HG02840 (cell line): ENCODE results near the gene ARHGAP35.
A peak's percentile ranks its signal among the peaks of the same experiment; 100 is the strongest.
"Not testable (repeated sequence)": the region's sequence is repeated elsewhere in the genome, so short reads cannot be mapped to it uniquely, and the experiment has no call there.

Source experiments
- ATAC-seq: cut with Tn5 transposase; IDR thresholded peaks from one replicate; pipeline ENCODE4 v1.9.1; 2021; ENCODE audit warnings: mild to moderate bottlenecking, moderate library complexity, moderate number of reproducible peaks; ENCODE audit not compliant: unreplicated experiment, low FRiP score

ARHGAP35 gene

DNA sequence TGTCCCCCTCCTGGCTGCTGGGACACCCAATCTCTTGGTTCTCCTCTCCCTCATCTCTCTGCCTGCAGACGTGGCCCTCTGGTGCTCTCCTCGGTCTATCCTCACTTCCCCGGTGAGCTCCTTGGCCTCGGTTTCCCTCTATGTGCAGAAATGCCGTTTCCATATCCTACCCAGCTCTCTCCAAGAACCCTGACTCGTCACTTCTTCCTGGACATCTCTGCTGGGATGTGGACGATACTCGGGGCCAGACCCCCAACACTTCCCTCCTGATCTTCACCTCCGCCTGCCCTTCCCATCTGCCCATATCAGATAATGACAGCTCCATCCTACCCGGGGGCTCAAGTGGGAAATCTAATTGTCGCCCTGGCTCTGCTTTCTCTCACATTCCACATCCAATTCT lies 18.0 kb upstream of the ARHGAP35 start:
- ATAC-seq = no peak

DNA sequence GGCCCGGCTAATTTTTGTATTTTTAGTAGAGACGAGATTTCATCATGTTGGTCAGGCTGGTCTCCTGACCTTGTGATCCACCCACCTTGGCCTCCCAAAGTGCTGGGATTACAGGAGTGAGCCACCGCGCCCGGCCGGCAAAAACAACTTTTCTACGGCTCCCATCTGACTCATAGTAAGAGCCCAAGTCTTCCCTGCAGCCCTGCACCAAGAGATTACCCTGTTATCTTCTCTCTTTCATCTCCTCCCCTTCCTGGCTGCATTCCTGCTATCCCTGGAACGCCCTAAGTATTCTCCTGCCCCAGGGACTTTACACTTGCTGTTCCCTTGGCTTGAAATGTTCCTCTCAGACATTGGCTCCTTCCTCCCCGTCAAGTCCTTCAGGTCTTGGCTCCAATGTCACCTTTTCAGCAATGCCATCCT lies 16.7 kb upstream of the ARHGAP35 start:
- ATAC-seq = no peak

DNA sequence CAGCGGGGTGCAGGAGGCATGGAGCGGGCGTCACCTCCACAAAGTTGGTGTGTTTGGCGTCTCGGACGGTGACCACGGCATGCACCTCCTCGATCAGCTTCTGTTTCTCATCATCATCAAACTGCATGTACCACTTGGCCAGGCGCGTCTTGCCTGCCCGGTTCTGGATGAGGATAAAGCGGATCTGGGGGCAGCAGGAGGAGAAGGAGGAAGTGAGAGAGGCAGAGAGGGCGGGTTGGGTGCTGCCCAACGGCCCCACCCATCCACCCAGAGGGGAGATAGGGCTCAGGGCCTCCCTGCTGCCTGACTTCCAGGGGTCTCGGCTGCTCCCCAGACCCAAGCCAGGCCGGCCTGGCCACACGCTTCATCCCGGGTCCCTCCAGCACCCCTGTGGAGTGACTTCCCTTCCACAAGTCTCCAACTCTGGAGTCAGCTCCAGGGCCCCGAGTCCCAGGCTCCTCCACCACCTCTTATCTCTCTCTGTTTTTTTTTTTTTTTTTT lies 14.8 kb upstream of the ARHGAP35 start:
- ATAC-seq = no peak

DNA sequence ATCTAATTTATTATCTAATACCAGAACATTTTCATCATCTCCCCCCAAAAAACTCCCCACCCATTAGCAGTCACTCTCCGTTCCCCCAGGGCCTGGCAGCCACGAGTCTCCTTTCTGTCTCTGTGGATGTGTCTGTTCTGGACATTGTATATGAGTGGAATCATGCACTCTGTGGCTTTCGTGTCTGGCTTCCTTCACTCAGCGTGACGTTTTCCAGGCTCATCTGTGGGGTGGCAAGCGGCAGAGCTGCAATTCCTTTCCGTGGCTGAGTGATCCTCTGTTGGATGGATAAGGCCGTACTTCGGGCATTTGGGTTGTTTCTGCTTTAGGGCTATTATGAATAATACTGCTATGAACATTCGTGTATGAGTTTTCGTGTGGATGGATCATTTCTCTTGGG lies 13.3 kb upstream of the ARHGAP35 start:
- ATAC-seq = no peak

DNA sequence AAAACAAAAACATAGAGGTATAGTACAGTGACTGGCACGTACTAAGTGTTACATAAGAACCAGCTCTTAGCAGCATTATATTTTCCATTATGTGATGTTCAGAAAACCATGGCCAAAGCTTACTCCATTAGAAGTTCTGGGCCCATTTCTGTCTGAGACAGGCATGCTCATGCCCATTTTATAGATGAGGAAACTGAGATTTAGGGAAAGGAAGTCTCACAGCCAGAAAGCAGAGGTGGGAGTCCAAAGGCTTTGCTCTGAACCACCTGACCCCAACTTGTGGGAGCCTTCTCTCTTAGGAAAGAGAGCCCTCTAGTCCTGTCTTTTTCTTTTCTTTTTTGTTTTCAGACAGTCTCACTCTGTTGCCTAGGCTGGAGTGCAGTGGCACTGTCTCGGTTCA lies 12.4 kb upstream of the ARHGAP35 start:
- ATAC-seq = no peak

DNA sequence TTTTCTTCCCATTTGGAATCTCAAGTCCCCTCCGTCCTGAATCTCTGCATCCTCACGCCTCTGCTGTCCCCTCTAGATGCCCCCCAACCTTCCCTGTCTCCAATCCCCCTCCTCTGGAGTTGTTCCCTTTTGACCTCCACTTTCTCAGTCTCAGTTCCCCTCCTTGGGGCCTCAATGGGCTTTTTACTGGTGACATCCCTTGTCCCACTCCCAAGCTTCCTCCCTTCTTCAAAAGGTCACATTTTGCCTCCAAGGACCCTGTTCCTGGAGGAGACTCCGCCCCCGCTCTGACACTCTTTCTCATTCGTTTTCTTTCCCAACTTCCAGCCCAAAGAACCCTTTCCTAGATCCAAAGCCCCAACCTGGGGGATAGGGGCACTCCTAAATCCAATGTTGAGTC lies 11.2 kb upstream of the ARHGAP35 start:
- ATAC-seq = no peak

DNA sequence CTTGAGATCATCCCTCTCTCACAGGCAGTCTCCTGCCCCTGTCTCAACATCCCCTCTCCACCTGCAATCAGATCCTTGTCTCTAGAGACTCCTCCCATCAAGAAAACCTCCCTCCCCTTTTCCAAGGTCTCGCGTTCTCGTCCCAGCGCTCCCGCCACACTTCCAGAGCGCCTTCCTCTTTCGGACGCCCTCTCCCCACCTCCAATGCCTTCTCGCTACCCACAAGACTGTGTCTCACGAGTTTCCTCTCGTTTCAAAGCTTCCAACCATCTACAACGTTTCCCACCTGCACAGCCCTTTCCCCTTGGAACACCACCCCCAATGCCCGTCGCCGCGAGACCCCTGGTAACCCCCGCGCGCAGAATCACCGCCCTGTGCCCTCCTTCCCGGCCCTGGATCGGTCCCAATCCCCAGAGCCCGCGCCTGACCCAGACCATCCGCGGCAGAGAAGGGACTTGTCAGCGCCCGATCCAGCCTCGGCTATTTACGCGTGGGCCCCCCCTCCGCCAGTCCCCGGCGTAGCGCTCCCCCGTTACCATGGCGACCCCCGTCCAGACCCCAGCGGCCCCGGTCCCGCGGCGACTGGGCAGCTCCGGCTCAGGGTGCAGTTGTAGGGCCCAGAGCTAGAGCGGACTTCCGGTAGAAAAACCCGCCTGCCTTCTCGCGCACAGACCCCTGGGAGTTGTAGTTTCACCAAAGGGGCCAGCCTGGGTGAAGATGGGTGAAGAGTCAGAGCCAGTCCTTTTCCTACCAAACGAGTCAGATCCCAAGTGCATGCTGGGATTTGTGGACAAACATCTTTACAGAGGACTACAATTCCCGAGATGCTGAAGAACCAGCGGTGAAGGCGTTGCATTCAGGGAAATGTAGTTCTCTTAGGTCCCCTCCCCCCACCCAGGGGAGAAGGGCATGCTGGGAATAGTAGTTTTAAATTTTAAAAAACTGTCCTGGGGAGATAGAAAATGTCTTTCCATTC lies 10.3 kb upstream of the ARHGAP35 start, which contains the start of gene AP2S1:
Gene AP2S1, minus strand, starts transcription at position 619 of the 976 bp plus-strand sequence. Its CDS starts 80 bp downstream, at position 539.
- ATAC-seq = peak; percentile 80

DNA sequence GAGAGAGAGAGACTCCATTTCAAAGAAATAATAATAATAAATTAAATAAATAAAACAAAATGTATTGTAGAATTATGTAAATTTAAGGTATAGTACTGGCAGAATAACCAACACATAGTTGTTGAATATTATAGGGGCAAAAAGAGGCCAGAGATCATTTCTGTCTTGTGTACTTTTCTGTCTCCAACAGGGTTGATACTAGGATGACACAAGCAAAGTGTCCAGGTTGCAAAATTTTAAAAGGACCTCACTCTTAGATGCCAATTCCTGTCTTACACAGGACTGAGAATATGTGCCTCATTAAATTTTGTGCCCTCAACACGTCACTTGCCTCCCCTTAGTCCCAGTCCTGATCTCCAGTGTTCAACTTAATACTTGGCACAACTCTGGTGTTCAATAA lies 8.0 kb upstream of the ARHGAP35 start:
- ATAC-seq = no peak

DNA sequence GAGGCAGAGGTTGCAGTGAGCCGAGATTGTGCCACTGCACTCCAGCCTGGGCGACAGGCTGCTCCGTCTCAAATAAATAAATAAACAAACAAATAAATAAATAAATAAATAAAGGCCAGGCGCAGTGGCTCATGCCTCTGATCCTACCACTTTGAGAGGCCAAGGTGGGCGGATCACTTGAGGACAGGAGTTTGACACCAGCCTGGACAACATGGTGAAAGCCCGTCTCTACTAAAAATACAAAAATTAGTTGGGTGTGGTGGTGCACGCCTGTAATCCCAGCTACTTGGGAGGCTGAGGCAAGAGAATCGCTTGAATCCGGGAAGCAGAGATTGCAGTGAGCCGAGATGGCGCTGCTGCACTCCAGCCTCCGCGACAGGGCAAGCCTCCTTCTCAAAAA lies 6.1 kb upstream of the ARHGAP35 start:
- ATAC-seq = not testable (repeated sequence)

DNA sequence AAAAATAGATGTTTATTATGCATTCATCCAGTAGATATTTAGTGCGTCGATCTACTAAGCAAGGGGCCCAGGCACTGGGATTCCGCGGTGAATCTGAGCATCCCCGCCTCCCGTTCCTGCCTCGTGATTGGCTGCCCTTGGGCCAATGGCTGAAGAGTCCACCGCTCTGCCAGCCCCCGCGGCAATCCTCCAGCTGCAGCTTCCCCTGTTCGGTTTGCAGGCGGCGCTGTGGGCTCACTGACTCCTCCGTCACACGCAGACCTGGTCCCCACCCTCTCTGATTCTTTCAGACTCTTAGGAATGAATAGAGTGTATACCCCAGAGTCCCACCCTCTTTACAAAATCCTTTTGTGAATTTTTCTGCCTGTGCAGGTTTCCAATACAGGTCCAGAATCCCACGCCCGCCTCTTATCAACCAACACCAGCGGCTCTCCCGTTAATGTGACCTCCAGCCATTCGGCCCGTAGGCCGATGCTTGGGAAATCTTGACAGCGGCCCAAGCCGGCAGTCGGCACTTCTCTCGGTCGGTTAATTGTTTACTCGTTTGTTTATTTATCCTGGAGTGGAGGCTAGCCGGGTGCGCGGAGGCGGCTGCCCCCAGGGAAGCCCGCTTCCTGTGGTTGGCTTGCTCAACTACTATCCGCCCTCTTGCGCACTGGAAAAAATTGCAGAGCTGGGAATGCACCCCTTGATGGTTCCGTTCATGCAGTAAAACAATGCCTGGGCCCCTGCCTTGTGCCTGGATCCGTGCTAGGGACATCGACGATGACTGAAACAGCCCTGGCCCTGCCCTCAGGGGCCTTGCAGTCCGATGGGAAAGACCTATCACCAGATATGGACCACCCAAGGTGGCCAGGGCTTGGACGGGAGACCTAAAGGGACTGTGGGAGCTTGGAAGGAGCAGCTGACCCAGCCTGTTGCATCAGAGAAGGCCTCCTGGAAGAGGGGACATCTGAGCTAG lies 4.5 kb upstream of the ARHGAP35 start:
- ATAC-seq = no peak

DNA sequence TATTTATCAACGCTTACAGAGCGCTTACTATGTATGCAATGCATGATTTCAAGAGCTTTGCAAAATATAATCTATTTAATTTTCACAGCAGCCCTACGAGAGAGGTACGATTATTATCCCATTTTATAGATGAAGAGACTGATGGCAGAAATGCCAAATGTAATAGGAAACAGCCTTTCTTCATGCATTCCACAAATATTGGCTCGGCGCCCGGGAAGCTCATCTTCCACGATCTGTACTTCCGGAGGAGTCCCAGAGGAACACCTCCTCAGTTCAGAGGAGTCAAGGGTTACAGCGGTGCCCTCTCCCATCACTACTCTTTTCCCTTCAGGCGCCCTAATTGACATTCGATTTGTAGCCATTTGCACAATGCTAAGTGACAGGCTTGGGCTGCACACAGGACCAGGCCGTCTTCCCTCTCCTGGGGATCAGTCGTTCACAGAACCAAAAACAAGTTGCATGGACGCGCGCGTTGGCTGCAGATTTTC lies 1.1 kb upstream of the ARHGAP35 start:
- ATAC-seq = peak; percentile 2

DNA sequence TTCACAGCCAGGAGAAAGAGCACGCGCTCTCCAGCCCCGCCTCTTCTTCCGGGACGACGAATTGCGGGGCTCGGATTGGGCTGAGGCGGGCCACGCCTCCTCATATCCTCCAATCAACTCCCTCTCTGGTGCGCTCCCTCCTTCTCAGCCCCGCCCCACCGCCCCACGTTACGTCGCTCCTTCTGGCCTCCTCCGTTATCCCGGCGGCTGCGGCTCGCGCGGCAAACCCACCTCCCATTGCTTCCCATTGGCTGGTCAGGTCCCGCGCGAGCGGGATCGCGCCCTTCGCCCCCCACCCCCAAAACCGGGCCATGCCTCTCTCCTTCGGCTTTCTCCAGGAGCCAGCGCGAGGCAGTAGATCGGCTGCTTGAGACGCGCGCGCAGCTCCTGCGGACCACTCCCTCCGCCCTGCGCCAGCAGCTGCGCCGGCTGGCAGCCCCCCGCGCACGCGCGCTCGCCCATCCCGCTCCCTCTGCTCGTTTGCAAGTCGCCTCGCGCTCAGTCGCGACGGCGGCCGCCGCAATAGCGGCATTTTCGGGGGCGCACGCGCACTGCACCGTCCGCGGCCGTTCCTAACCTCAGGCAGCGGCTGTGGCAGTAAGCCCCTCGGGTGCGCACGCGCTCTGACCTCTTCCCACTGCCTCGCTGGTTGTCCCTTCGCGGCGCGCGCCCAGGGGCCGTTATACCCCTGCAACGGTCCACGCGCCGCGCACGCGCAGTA lies 512 bp upstream of the ARHGAP35 start:
- ATAC-seq = peak; percentile 71

DNA sequence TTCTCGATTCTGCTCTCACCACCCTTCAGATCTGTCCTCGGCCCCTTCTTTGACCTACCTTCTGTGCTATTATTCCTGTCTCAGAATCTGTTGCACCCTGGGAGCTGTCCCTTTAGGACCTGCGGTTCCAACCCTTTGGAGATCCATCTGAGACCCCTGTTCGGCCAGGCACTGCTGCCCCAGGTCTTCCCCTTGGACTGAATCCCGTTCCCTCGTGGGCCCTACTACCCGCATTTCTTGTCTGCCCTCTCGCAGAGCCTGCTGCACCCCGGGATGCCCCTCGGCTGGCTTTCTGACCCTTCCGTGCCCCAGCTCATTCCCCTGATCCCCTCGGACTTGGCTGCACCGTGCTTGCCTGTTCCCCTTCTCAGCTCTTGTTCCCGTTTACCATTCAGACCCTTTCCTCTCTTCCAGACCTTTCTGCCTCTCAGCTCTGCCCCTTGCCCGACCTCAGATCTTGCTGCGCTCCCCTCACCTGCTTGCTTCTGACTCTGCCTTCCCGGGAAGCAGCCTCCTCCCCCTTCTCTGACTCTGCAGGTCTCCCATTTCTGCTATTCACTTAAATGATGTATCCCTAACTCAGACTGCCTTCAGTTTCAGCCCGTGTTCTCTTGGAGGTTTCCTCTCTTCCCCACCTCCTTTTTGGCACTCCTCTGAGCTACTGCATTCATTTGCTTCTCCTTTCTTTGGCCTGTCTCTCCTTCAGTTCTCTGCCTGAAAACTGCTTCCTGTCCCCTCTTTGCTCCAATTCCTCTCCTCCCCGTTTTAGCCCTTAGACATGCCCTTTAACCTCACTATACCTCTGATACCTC lies 1.1 kb downstream of the ARHGAP35 start:
- no peak for ATAC-seq

DNA sequence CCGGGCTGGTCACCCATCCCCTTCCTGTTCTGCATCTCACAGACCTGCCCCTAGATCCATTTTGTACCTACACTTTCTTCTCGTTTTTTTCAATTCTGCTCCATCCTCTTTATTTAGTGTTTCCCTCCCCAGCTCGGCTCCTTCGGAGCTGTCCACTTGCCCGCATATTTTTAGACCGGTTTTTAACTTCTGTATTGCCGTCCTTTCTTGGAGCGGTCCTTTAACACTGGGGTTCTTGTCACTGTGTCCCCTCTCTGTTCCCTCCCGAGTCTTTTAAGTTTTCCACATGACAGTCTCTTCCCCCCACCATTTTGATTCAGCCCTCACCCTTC lies 1.7 kb downstream of the ARHGAP35 start:
- ATAC-seq = no peak

DNA sequence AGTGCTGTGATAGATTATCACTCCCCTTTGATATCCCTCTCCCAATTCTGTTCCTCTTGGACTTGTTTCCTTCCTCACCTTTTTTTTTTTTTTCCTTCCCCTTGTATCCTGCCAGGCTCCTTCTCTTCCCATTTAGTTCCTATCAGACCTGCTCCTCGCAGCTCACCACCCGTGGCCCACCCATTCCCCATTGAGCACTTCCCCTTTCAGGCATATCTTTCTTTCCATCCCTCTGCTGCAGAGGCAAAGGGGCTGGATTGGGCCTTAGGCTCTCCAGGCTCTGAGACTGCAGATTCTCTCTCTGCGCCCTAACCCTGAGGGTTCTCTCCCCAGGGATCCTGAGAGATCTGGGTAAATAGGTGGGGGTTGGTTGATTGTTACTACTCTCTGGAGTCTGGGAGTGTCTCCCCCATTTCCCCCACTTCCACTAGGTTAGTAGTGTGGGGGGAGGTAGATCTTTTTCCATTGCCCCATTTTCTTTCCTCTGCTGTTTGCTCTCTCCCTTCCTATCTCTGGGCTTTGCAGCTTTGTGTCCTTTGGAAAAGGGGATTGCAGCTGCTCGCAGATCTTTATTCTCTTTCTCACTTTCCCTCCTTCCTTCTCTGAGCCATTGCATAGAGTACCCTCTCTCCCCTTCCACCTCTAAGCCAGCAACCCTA lies 2.3 kb downstream of the ARHGAP35 start:
- ATAC-seq = no peak

DNA sequence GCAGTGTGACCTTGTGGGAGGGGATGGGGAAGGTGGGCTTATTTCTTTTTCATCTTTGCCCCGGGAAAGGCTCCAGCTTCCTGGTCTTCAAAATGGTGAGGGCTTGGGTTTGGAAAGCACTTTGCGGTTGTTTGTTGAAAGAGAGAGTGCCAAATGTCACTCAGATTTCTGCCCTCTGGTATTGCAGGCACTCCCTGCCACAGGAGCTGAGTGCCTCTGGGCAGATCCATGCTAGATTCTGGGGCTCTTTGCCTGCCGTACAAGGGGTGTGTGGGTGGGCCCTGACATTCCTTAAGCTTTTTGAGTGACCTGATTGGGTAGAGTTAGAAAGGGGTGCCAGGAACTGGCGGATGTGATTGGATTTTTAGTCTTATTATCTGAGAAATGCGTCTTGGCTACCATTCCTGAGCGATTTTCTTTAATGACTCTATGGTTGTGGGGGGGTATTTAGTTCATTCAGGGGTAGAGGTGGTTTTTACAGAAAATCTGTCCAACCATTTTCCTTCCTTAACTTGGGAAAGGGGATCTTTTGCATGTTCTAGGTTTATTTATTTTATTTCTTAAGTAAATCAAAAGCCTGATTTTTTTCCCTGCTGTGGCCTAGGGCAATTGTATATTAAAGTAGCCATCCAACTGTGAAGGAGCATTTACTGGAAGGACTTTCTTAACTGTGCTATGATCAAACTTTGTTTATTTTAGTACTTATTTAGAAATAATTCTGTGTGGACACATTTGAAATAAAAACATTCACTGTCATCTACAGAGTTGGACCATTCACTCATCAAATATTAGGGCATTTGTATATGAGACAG lies 3.2 kb downstream of the ARHGAP35 start:
- no peak for ATAC-seq

DNA sequence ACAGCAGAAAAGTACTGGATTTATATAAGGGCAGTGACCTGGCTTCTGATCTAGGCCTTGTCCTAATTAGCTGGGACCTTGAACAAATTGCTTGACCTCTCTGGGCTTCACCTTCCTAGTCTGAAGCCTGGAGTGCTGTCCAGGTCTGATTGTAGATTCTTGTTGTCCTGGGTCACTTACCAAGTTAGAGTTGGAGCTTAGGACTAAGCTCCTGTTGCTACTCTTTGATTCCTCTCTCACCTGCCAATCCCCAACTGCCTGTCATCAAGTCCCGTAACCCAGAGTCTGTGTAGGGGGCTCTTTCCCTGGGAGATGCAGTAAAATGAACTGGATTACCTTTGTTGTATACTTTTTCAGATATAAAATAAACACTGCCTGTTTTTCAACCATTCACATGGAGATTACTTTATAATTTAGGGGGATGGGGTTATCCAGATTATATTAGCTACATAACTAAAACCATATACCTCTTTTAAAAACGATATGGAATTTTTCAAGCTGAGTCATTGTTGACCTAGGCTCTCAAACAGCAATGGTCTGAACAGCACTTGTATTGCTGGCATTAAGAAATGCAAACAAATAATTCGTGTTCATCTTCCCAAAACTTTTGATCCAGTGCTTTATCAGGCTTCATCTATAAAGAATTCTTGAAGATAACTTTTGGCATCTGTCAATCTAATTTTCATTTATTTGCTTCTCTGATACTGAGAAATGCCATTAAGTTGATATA lies 5.8 kb downstream of the ARHGAP35 start:
- no peak for ATAC-seq
